ENCODE data around the gene KNSTRN. TPM values are rescaled to one million over a fixed set of nuclear protein-coding genes. Genes with fewer than 3 reads are reported as not detected.

KNSTRN gene
- total and polyA plus RNA-seq, 4 donors = 7.5 to 16.6 (median 14.0) TPM

GRCh38 chr15:40427188-40427587, 44.7 kb downstream of the KNSTRN start:
- no peaks in the 10 kb centered on the region for H3K4me1 ChIP-seq (ENCODE audit: control insufficient read depth in 5 of 5, insufficient read depth in 5 of 5, low read length in 5 of 5)
- ATAC-seq (ENCODE audit: insufficient read depth, low FRiP score) (no peak), DNase-seq (no peak)
- H3K27ac ChIP-seq (ENCODE audit: low read depth in 1 of 2, low read length in 1 of 2) = no peak overlapping the region
- no peaks in the 10 kb centered on the region for H3K27me3 ChIP-seq (ENCODE audit: control insufficient read depth in 3 of 3, insufficient read depth in 3 of 3, low read length in 2 of 3)
- no peak overlapping the region for H3K9ac ChIP-seq (ENCODE audit: insufficient read depth in 1 of 2, low read length in 2 of 2)
- H3K4me3 ChIP-seq = no peak overlapping the region
- peaks cover 0 to 2% (median 0%) of the 10 kb centered on the region in 4 donors for H3K9me3 ChIP-seq (ENCODE audit: control insufficient read depth in 4 of 4, insufficient read depth in 3 of 4, low read length in 3 of 4)
- TF ChIP-seq, protein P1, sequence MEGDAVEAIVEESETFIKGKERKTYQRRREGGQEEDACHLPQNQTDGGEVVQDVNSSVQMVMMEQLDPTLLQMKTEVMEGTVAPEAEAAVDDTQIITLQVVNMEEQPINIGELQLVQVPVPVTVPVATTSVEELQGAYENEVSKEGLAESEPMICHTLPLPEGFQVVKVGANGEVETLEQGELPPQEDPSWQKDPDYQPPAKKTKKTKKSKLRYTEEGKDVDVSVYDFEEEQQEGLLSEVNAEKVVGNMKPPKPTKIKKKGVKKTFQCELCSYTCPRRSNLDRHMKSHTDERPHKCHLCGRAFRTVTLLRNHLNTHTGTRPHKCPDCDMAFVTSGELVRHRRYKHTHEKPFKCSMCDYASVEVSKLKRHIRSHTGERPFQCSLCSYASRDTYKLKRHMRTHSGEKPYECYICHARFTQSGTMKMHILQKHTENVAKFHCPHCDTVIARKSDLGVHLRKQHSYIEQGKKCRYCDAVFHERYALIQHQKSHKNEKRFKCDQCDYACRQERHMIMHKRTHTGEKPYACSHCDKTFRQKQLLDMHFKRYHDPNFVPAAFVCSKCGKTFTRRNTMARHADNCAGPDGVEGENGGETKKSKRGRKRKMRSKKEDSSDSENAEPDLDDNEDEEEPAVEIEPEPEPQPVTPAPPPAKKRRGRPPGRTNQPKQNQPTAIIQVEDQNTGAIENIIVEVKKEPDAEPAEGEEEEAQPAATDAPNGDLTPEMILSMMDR (IDR thresholded peaks at IDR 0.05; ENCODE audit: control extremely low read depth, extremely low read depth) = no peak
- 85 to 93% methylated on average over 9 of the region's 9 CpGs for WGBS, 2 donors
- H3K36me3 ChIP-seq (ENCODE audit: control insufficient read depth in 4 of 4, insufficient read depth in 4 of 4, low read length in 4 of 4) = no peaks in the 10 kb centered on the region

DNA sequence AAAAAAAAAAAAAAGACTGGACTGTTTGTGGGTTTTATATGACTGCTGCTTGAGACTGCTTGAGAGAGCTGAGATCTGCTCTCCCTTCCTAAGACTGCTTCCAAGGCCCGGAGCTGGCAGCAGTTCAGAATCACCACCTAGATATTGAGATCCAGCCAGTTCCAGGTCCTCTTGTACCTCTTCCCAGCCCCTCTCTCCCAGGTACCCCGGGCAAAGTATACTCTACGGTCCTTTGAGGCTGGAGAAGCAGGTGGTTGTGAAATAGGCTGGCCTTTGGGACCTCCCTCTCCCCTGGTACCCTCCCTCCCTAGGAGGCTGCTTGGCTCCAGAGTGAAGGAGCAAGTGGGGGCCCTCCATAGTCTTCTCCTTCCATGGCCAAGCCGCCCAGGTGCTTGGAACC, 45.7 kb downstream of the KNSTRN start:
- 66 to 83% methylated on average over 4 of the region's 4 CpGs for WGBS, 2 donors
- TF ChIP-seq, protein P1 (IDR thresholded peaks at IDR 0.05; ENCODE audit: control extremely low read depth, extremely low read depth) = no peak
- no peak for DNase-seq

GRCh38 chr15:40429068-40429710, 46.7 kb downstream of the KNSTRN start:
- 89 to 92% methylated on average over 10 of the region's 10 CpGs for WGBS, 2 donors
- TF ChIP-seq, protein P1 (IDR thresholded peaks at IDR 0.05; ENCODE audit: control extremely low read depth, extremely low read depth) = no peak
- no peak overlapping the region for H3K9ac ChIP-seq (ENCODE audit: insufficient read depth in 1 of 2, low read length in 2 of 2)
- H3K27me3 ChIP-seq (ENCODE audit: control insufficient read depth in 3 of 3, insufficient read depth in 3 of 3, low read length in 2 of 3) = peaks cover 0 to 4% (median 0%) of the 10 kb centered on the region in 3 donors
- H3K9me3 ChIP-seq (ENCODE audit: control insufficient read depth in 4 of 4, insufficient read depth in 3 of 4, low read length in 3 of 4) = peaks cover 0 to 2% (median 0%) of the 10 kb centered on the region in 4 donors
- no peaks in the 10 kb centered on the region for H3K36me3 ChIP-seq (ENCODE audit: control insufficient read depth in 4 of 4, insufficient read depth in 4 of 4, low read length in 4 of 4)
- H3K27ac ChIP-seq (ENCODE audit: low read depth in 1 of 2, low read length in 1 of 2) = no peak overlapping the region
- H3K4me3 ChIP-seq = no peak overlapping the region
- no peaks in the 10 kb centered on the region for H3K4me1 ChIP-seq (ENCODE audit: control insufficient read depth in 5 of 5, insufficient read depth in 5 of 5, low read length in 5 of 5)
- DNase-seq = no peak
- ATAC-seq (ENCODE audit: insufficient read depth, low FRiP score) = no peak

More for the DNA sequence above, 45.7 kb downstream of the KNSTRN start:
- no peak overlapping the region for H3K4me3 ChIP-seq
- H3K27ac ChIP-seq (ENCODE audit: low read depth in 1 of 2, low read length in 1 of 2) = no peak overlapping the region
- no peak for ATAC-seq (ENCODE audit: insufficient read depth, low FRiP score)
- peaks cover 0 to 2% (median 0%) of the 10 kb centered on the region in 4 donors for H3K9me3 ChIP-seq (ENCODE audit: control insufficient read depth in 4 of 4, insufficient read depth in 3 of 4, low read length in 3 of 4)
- no peak overlapping the region for H3K9ac ChIP-seq (ENCODE audit: insufficient read depth in 1 of 2, low read length in 2 of 2)
- H3K36me3 ChIP-seq (ENCODE audit: control insufficient read depth in 4 of 4, insufficient read depth in 4 of 4, low read length in 4 of 4) = no peaks in the 10 kb centered on the region
- H3K27me3 ChIP-seq (ENCODE audit: control insufficient read depth in 3 of 3, insufficient read depth in 3 of 3, low read length in 2 of 3) = no peaks in the 10 kb centered on the region
- H3K4me1 ChIP-seq (ENCODE audit: control insufficient read depth in 5 of 5, insufficient read depth in 5 of 5, low read length in 5 of 5) = no peaks in the 10 kb centered on the region

Data from lung (tissue), 12 donors.